ENCODE results near the gene BPI.

GRCh38 chr20:38317422-38317821 is 13.5 kb downstream of the BPI start:
- TF ChIP-seq CTCF (IDR thresholded peaks at IDR 0.05) (no peak), POLR2A (IDR thresholded peaks at IDR 0.05) (no peak)
